GM19372 (cell line): ENCODE measurements around the gene NIPAL4.
"Not testable (repeated sequence)": the region's sequence is repeated elsewhere in the genome, so short reads cannot be mapped to it uniquely, and the experiment has no call there.

ENCODE experiments used
- ATAC-seq: cut with Tn5 transposase; IDR thresholded peaks from one replicate; pipeline ENCODE4 v1.9.1; 2021; ENCODE audit warnings: mild to moderate bottlenecking, low read depth, moderate library complexity; ENCODE audit not compliant: unreplicated experiment

The NIPAL4 gene

GRCh38 chr5:157459715-157460599 lies at the start of gene NIPAL4:
Gene NIPAL4, plus strand, starts transcription at chr5:157460213. Its CDS starts 108 bp downstream, at chr5:157460321.
- ATAC-seq: no peak

- ATAC-seq: no peak
These were observed 44.2 kb upstream of the NIPAL4 start for GRCh38 chr5:157415838-157416237.

DNA sequence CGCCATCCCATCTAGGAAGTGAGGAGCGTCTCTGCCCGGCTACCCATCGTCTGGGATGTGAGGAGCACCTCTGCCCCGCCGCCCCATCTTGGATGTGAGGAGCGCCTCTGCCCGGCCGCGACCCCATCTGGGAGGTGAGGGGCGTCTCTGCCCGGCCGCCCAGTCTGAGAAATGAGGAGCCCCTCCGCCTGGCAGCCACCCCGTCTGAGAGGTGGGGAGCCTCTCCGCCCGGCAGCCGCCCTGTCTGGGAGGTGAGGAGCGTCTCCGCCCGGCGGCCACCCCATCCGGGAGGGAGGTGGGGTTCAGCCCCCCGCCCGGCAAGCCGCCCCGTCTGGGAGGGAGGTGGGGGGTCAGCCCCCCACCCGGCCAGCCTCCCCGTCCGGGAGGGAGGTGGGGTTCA lies 40.5 kb upstream of the NIPAL4 start:
- not testable (repeated sequence) for ATAC-seq

DNA sequence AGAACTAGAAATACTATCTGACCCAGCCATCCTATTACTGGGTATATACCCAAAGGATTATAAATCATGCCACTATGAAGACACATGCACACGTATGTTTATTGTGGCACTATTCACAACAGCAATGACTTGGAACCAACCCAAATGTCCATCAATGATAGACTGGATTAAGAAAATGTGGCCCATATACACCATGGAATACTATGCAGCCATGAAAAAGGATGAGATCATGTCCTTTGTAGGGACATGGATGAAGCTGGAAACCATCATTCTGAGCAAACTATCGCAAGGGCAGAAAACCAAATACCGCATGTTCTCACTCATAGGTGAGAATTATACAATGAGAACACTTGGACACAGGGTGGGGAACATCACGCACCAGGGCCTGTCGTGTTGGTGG lies 30.1 kb upstream of the NIPAL4 start:
- not testable (repeated sequence) for ATAC-seq

DNA sequence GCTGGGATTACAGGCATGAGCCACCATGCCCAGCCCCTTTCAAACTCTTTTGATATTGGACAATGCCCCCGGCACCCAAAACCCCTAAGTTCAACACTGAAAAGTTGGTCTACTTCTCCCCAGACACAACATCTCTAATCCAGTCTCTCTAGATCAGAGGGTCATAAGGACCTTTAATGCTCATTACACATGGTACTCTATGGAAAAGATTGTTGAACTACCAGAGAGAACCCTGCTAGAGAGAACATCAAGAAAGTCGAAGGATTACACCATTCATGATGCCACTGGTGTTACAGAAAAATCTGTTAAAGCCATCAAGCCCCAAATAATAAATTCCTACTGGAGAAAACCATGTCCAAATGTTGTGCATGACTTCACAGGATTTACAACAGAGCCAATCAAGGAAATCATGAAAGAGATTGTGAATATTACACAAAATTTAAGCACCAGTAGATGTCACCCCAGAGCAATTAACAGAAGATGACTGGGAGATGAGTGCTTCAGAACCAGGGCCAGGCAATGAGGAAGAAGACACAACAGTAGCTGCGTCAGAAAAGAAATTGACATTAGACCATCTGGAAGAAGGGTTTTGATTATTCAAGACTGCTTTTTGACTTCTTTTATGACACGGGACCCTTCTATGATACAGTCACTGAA lies 28.3 kb upstream of the NIPAL4 start:
- ATAC-seq: peak; percentile 49

DNA sequence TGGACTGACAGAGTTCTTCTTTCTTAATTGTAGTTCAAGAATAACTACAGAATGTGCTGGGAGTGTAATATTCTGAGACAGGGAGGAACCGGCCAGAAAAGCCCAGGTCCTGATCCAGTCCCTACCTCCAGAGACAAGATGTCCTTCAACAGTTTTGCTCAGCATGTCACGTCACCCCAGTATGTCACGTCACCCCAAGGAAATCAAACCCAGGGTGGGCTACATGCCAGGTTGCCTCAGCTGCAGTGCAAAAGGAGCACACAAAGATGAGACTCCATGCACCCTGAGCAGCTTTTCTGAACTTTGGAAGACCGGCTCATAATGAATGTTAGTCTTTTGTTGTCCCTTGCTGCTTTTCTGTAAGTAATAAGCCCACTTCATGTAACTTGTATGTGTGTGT lies 25.9 kb upstream of the NIPAL4 start:
- ATAC-seq: no peak

DNA sequence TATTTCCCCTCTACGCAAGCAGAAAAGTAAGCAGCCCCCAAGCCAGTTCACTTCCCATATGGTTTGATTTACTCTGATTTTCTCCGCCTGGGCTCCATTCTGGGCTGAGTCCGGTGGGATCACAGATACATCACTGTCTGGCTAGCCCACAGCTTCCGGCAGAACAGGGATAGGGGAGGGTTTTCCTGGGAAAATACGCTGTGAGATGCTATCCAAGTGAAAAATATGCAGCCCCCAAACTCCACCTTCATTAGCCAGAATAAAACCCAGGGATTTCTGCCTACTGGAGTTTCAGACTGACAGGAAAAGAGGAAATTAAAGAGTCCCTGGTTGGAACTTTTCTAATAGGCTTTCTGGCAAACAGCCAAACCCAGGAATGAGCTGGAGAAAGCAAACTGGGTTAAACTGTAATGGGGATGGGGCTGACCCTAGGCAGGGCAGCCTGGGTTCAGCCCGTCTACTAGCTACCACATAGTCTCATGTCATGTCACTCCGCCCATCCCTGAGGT lies 16.9 kb upstream of the NIPAL4 start:
- no peak for ATAC-seq

DNA sequence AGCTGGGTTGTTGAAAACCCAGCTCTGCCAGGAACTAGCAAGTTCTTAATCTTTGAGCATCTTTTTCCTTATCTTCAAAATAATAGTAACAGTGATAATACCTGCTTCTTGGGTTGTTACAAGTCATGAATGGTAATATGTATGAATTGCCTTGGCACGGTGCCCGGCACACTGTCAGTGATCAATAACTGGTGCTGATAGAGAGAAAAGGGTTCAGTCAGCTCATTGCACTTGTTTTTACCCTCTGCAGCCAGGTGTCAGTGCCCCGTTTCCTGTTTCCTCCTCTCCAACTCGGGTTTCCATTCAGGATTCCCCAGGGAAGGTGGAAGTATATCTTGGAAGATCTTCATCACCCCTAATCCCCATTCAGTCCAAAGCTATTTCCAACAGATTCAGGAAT lies 15.8 kb upstream of the NIPAL4 start:
- no peak for ATAC-seq

DNA sequence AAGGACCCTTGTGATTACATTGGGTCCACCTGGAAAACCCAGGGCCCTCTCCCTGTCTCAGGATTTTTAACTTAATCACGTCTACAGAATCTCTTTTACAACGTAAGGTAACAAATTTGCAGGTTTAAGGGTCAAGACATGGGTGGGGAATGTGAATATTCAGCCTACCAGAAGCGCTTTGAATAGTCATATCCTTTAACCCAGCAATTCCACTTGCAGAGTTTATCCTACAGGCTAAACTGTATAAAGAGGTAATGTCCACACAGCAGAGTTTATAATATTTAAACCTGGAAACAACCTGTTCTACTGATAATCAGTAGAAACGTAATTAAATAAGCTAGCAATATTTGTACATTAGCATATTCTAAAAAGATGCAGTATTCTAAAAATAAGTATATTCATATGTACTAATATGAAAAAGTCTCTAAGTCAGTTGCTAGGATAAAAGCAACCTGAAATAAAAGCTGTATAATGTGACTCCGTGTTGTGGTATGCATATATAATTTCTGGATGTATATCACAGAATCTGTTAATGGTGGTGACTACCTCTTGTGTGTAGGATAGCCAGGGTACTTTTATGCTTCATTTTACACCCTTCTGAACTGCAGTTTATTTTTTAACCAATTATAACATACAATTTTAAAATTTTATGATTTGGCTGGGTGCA lies 14.1 kb upstream of the NIPAL4 start:
- no peak for ATAC-seq

- no peak for ATAC-seq
These were observed 13.5 kb upstream of the NIPAL4 start for GRCh38 chr5:157446412-157446935.

DNA sequence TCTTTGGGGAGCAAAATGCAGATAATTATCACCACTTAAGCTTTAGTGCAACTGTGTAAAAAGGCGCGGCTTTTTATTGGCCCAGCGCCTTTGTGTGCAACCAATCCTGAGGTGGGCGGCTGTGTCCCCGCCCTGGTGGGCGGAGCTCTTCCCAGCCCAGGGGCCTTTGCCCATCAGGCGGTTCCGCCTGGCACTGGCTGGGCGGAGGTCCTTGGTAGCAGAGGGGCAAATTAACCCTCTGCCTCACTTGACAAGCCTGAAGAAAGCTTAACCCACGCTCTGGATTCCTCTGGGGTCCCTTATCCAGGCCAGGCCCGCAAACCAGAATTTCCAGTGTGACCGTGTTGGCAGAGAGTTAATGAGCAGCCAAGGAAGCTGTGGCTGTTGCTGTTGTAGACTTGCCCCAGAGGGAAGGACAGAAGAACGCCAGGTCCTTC lies 12.8 kb upstream of the NIPAL4 start:
- no peak for ATAC-seq

DNA sequence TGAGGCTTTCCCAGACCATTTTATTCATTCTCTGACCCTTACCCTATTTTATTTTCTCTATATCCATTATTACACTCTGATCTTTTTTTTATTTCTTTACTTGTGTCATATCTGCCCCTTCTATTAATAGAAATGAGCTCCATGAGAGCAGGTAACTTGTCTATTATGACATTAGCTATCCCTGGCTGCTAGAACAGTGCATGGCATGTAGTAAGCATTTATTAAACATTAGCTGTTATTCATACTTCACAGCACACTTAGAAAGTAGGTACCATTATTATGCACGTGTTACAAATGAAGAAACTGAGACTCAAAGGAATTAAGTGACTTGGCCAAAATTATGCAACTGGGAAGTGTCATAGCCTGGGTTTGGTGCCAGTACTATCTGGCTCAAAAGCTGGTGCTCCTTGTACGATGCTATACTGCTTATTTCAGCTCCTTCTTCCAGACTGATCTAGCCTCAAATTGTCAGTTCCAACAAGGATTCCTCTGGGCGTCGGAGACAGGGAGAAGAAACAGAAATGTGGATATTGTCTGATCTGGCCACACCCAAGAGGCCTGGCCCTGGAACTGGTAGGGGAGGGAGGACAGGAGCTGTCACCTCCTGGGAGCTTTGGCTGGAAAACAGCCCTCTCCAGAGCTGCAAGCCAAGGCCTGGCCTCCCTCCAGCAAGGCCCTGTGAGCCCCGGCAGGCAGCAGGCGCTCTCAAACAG lies 10.8 kb upstream of the NIPAL4 start:
- no peak for ATAC-seq

- ATAC-seq: no peak
These were observed 10.0 kb upstream of the NIPAL4 start for GRCh38 chr5:157450024-157450423.

DNA sequence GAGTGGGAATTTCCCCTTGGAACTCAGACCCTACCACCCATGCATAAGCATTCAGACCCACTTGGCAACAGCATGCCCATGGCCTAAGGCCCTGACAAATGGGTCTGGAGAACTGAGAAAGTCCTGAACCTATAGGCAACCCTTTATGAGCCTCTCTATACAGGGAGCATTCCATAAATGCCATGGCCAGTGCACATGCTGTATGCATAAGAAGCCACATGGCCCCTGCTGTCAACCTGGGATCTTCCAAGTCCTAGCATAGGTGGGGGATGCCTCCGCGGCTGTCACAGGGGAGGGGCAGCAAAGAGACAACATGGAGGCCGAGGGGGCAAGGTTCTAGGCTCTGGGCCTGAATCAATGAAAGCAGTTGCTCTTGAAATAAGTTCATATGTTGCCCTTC lies 8.2 kb upstream of the NIPAL4 start:
- no peak for ATAC-seq

DNA sequence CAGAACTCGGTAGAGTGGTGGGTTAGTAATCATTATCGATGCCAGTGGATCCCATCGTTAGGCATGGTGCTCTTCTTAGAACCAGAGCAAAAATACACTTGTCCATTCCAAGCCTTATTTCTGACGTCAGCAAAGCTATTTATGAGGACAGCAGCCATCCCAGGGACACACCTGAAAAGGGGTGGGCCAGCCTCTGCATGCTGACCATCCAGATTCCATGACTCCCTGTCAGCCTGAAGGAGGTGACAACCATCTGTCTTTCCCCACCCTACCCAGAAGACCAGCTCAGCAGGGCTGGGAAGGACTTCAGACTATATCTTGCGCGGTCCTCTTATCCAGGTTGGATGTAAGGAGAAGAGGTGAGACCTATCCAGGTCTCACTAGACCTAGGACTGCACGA lies 5.7 kb upstream of the NIPAL4 start:
- ATAC-seq: no peak

DNA sequence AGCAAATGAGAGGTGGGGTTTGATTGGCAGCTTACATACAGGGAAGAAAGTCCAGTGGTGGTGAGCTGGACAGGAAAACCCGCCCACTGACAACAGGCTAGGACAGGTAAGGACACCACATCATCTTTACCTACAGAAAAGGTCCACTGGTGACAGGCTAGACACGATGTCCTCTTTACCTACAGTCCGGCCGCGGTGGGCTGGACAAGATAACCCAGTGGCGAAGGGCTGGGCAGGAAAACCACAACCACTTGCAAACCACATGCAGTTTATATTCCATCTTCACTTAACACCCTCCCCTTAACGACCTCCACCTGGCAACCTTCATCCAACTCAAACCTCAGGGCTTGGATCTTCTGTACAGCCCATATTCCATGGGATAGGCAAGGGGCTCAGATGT lies 5.0 kb upstream of the NIPAL4 start:
- ATAC-seq: no peak

DNA sequence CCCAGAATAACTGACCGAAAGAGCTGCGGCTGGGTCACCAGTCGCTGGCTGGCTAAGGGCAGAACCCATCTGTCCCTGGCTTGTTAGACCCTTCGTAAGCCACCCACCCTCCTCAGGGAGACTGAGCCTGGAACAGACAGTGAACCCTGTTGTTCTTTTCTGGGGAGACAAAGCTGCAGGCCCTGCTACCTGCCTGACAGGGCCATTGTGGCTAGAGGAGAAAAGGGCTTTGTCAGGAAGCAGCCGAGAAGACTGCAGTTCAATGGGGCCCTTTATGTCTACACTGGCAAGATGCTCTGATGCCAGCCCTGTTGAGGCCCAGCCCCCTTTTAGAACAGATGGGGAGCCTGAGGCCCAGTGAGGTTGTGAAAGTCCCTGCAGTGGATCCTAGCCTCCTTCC lies 3.7 kb upstream of the NIPAL4 start:
- ATAC-seq: no peak

DNA sequence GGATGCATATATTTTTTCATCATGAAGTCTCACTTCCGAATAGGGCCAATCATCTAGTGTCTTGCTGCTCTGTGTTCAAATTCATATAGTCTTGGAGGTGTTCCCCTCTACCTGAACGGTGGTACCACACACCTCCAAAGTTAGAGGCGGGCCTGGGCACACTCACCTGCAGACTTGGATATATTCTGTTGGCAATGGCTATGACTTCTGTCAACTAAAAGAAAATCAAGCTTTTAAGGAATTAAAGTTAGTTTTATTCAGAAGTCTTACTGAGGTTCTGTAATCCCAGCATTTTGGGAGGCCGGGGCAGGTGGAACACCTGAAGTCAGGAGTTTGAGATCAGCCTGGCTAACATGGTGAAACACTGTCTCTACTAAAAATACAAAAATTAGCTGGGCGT lies 2.6 kb upstream of the NIPAL4 start:
- no peak for ATAC-seq

DNA sequence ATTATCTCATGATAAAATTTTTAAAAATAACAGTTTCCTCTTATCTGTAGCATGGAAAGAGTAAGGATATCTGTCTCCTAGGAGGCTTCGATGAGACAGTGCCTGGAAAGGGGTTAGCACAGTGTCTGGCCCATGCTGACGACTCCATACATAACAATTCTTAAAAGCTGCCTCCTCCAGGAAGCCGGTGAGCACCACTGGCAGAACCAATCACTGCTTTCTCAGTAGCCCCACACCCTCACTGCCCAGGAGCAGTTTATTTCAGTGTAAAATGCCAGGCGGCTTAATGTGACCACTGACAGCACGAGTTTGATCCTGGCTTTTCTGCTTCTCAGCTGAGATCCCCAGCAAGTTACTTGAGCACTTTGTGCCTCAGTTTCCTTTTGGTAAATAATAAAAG lies 1.2 kb upstream of the NIPAL4 start:
- no peak for ATAC-seq
